Hepatocyte (in vitro differentiated cells): ENCODE data around the gene ARHGAP31. TPM values are rescaled to one million over a fixed set of nuclear protein-coding genes. Genes with fewer than 3 reads are reported as not detected.
"Not testable (repeated sequence)": the region's sequence is repeated elsewhere in the genome, so short reads cannot be mapped to it uniquely, and the experiment has no call there.

Experiments used
- DNase-seq: peaks from one replicate; pipeline ENCODE4 v3.0.0-alpha.2; 2016; ENCODE audit warnings: low spot score
- H2AFZ ChIP-seq: fragments of 200-600 bp; sonication (generic); 2 replicates; pipeline ENCODE4 v1.6.0; 2016; ENCODE audit warnings: antibody characterized with exemption, mild to moderate bottlenecking
- H3K27ac ChIP-seq: fragments of 200-600 bp; sonication (generic); 2 replicates; pipeline ENCODE4 v1.5.1; 2016; ENCODE audit warnings: mild to moderate bottlenecking
- H3K27me3 ChIP-seq: fragments of 200-600 bp; sonication (generic); 2 replicates; pipeline ENCODE4 v1.6.1; 2016
- H3K36me3 ChIP-seq: fragments of 200-600 bp; sonication (generic); replicated peaks from 2 replicates; pipeline ENCODE4 v1.5.1; 2016; ENCODE audit warnings: low read depth; ENCODE audit not compliant: insufficient read depth
- H3K4me1 ChIP-seq: fragments of 200-600 bp; sonication (generic); 2 replicates; pipeline ENCODE4 v1.5.1; 2016; ENCODE audit warnings: mild to moderate bottlenecking, moderate library complexity; ENCODE audit not compliant: insufficient read depth
- H3K4me2 ChIP-seq: fragments of 200-600 bp; sonication (generic); 2 replicates; pipeline ENCODE4 v1.6.0; 2016
- H3K4me3 ChIP-seq: fragments of 200-600 bp; sonication (generic); 2 replicates; pipeline ENCODE4 v1.5.1; 2016; ENCODE audit warnings: mild to moderate bottlenecking
- H3K79me2 ChIP-seq: fragments of 200-600 bp; sonication (generic); 2 replicates; pipeline ENCODE4 v1.6.0; 2017; ENCODE audit warnings: mild to moderate bottlenecking
- H3K9me2 ChIP-seq: fragments of 200-600 bp; sonication (generic); replicated peaks from 2 replicates; pipeline ENCODE4 v1.6.0; 2017; ENCODE audit warnings: mild to moderate bottlenecking; ENCODE audit not compliant: insufficient read depth
- H3K9me3 ChIP-seq: fragments of 200-600 bp; sonication (generic); 2 replicates; pipeline ENCODE4 v1.5.1; 2016; ENCODE audit warnings: low read depth, mild to moderate bottlenecking
- H4K20me1 ChIP-seq: fragments of 200-600 bp; sonication (generic); 2 replicates; pipeline ENCODE4 v1.6.0; 2016; ENCODE audit warnings: mild to moderate bottlenecking; ENCODE audit not compliant: insufficient read depth, poor library complexity, severe bottlenecking
- EZH2 ChIP-seq: fragments of 200-600 bp; sonication (generic); IDR thresholded peaks from 2 replicates; pipeline ENCODE4 v1.6.1; 2016; ENCODE audit warnings: antibody characterized with exemption, mild to moderate bottlenecking, borderline replicate concordance
- EZH2phosphoT487 ChIP-seq: fragments of 200-600 bp; sonication (generic); IDR thresholded peaks from one replicate; pipeline ENCODE4 v1.6.1; 2018; ENCODE audit warnings: antibody characterized with exemption, mild to moderate bottlenecking, low read depth, moderate library complexity; ENCODE audit not compliant: unreplicated experiment, severe bottlenecking
- WGBS: methylation state at CpG from one replicate; pipeline ENCODE4 v1.1.6; 2016; ENCODE audit warnings: low lambda C conversion rate; ENCODE audit errors: missing lambda C conversion rate; 5-methylcytosine and 5-hydroxymethylcytosine counted together
- polyA plus RNA-seq: library from polyadenylated mRNA; unstranded; fragments of >200 nt; fragmentation: Nextera tagmentation; extraction: Ambion mirVana; gene quantifications from 2 replicates; pipeline ENCODE4 v1.2.1, GENCODE V29; 2016
- total RNA-seq: library from RNA; depleted of rRNA; stranded (reverse); fragments of >200 nt; gene quantifications from 2 replicates; pipeline ENCODE4 v1.2.3, GENCODE V29; 2014
- TF ChIP-seq, protein P1 (sequence below): fragments of 200-600 bp; sonication (generic); IDR thresholded peaks from 2 replicates; pipeline ENCODE4 v1.5.1; 2016; ENCODE audit warnings: antibody characterized with exemption, mild to moderate bottlenecking; ENCODE audit not compliant: poor library complexity

The ARHGAP31 gene
- total and polyA plus RNA-seq, 2 experiments from 2014 or later, result 2.9 to 7.3 TPM

DNA sequence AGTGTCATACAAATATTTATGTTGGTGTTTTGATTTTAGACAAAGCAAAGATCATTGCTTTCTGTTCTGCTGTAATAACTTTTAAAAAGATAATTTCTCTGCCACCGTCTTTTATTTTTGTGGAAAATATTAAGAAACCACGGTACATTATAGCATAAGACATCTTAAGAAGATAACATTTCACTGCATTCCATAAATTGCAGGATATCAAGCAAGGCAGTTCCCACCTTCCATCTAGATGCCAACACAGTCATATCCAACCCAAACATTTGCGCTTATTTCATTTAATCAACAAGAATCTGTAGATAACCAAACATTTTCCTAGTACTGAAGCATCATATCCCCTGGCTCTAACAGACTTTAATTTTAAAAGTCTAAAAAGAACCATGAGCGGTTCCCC lies 25.1 kb downstream of the ARHGAP31 start:
- Histone ChIP-seq H2AFZ (no peak overlapping the region), H3K27me3 (no peaks in the 10 kb centered on the region), H3K36me3 (no peaks in the 10 kb centered on the region), H3K79me2 (peaks cover 16% of the 10 kb centered on the region), H3K9me2 (no peaks in the 10 kb centered on the region), H3K4me2 (peak overlapping the region; percentile 22), H3K4me3 (no peak overlapping the region), H3K4me1 (peaks cover 26% of the 10 kb centered on the region), H3K27ac (peak overlapping the region; percentile 22), H4K20me1 (no peaks in the 10 kb centered on the region), H3K9me3 (no peaks in the 10 kb centered on the region)
- WGBS, result 86% methylated on average over 4 of the region's 4 CpGs
- DNase-seq, result no peak
- TF ChIP-seq EZH2phosphoT487, result no peak
- TF ChIP-seq EZH2, result no peak
- TF ChIP-seq, protein P1, sequence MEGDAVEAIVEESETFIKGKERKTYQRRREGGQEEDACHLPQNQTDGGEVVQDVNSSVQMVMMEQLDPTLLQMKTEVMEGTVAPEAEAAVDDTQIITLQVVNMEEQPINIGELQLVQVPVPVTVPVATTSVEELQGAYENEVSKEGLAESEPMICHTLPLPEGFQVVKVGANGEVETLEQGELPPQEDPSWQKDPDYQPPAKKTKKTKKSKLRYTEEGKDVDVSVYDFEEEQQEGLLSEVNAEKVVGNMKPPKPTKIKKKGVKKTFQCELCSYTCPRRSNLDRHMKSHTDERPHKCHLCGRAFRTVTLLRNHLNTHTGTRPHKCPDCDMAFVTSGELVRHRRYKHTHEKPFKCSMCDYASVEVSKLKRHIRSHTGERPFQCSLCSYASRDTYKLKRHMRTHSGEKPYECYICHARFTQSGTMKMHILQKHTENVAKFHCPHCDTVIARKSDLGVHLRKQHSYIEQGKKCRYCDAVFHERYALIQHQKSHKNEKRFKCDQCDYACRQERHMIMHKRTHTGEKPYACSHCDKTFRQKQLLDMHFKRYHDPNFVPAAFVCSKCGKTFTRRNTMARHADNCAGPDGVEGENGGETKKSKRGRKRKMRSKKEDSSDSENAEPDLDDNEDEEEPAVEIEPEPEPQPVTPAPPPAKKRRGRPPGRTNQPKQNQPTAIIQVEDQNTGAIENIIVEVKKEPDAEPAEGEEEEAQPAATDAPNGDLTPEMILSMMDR, result no peak

DNA sequence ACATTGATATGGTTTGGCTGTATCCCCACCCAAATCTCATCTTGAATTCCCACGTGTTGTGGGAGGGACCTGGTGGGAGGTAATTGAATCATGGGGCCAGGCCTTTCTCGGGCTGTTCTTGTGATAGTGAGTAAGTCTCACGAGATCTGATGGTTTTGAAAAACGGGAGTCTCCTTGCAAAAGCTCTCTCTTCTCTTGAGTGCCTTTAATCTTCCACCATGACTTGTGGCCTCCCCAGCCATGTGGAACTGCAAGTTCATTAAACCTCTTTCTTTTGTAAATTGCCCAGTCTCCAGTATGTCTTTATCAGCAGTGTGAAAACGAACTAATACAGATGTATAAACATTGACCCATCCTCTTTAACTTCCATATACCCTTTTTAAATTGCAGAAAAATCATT lies 26.6 kb downstream of the ARHGAP31 start:
- WGBS, result 67% methylated on average over 5 of the region's 5 CpGs
- H3K9me3 ChIP-seq, H2AFZ ChIP-seq, H3K4me2 ChIP-seq, H3K27me3 ChIP-seq, H3K4me3 ChIP-seq, H3K36me3 ChIP-seq, H3K9me2 ChIP-seq, H4K20me1 ChIP-seq, H3K27ac ChIP-seq, DNase-seq: not testable (repeated sequence)
- Histone ChIP-seq H3K79me2 (peaks cover 20% of the 10 kb centered on the region), H3K4me1 (peaks cover 26% of the 10 kb centered on the region)

DNA sequence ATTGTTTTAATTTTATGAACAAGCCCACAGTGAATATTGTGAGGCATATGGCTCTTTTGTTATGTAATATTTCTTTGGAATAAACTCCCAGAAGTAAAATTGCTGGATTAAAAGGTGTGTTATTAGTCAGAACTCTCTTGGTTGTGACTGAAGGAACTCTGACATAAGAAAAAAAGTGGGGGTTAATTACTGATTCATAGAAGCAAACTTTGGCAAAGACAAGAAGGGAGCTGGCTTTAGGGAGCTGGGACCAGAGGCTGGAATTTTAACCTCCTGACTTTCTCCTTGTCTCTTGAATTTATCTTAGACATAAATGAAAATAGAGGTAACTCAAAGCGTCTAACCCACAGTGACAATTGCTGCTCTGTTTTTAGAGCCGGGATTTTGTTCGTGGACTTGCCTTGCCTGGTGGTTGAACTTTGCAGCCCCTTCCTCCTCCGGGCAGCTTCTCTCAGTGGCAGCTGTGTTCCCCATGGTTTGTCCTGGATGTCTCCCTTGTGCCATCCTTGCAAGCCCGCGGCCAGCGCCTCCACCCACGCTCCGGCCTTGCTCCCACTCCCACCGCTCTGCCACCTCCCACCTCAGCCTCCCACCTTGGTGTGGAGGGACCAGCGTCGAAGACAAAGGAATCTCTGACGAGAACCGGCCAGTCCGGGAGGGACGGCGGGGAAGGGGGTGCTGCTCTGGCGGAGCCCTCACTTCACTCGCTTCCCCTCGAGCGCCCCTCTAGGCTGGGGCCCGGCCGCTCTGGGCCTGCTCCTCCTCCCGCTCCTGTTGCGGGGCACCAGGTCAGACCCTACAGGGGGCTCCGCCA lies 28.0 kb downstream of the ARHGAP31 start:
- Histone ChIP-seq H3K4me3 (peak overlapping the region; percentile 66), H3K27ac (peak overlapping the region; percentile 99), H3K4me2 (peak overlapping the region; percentile 85), H3K27me3 (no peaks in the 10 kb centered on the region), H3K9me3 (no peaks in the 10 kb centered on the region), H3K36me3 (no peaks in the 10 kb centered on the region), H2AFZ (peak overlapping the region; percentile 83), H3K79me2 (peaks cover 20% of the 10 kb centered on the region), H3K9me2 (no peaks in the 10 kb centered on the region), H4K20me1 (no peaks in the 10 kb centered on the region), H3K4me1 (peaks cover 26% of the 10 kb centered on the region)
- 4% methylated on average over 18 of the region's 26 CpGs for WGBS
- TF ChIP-seq EZH2phosphoT487 (no peak), EZH2 (no peak)
- TF ChIP-seq, protein P1, result no peak
- DNase-seq, result no peak

DNA sequence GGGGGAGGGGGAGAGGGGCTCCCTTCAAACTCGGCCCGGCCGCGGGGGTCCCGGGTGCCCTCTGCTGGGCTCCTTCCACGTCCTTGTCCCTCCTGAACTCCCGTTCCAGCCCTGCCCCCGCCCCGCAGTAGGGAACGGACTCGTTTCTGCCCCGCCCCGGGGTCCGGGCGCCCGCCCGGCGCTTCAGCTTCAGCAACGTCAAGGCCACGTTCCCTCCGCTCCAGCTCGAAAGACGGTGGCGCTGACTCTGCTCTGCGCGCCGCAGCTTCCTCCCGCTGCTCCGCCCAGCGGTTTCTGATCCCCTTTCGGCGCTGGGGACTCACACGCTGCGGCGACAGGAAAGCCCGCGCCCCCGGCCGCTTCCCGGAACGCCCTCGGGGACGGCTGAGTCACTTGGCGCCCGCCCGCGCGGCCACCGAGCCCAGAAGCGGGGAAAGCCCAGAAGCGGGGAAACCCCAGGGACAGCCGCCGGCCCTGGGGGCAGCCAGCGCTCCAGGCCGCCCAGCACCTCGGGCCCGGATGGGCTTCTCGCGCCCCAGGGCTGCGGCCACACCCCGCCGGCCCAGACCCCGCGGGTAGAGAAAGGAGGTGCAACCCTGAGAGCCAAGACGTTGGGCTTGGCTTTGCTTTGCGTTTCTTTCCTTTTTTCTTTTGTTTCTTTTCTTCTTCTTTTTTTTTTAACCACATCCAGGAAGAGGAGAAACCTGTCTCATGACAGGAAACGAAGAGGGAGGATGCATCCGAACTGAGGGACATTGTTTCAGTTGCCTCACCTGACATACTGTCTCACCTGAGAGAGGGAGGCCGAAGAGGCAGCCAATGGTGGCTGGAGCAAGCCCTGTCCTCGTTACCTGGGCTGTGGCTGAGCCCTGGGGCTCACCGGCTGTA lies 28.9 kb downstream of the ARHGAP31 start:
- H3K4me1 ChIP-seq, result peaks cover 26% of the 10 kb centered on the region
- H4K20me1 ChIP-seq, result no peaks in the 10 kb centered on the region
- peak overlapping the region; percentile 85 for H3K4me2 ChIP-seq
- peaks cover 19% of the 10 kb centered on the region for H3K79me2 ChIP-seq
- peak; percentile 92 for DNase-seq
- H3K9me2 ChIP-seq, result no peaks in the 10 kb centered on the region
- peak overlapping the region; percentile 83 for H2AFZ ChIP-seq
- peak overlapping the region; percentile 66 for H3K4me3 ChIP-seq
- H3K36me3 ChIP-seq, result no peaks in the 10 kb centered on the region
- WGBS, result 3% methylated on average over 48 of the region's 71 CpGs
- no peaks in the 10 kb centered on the region for H3K27me3 ChIP-seq
- TF ChIP-seq, protein P1, result peak; percentile 31
- no peak for TF ChIP-seq EZH2
- TF ChIP-seq EZH2phosphoT487, result no peak
- no peaks in the 10 kb centered on the region for H3K9me3 ChIP-seq
- H3K27ac ChIP-seq, result peak overlapping the region; percentile 99
